Type B pancreatic cell (in vitro differentiated cells): ENCODE measurements around the gene GPI. TPM values are rescaled to one million over a fixed set of nuclear protein-coding genes. Genes with fewer than 3 reads are reported as not detected.
A peak's percentile ranks its signal among the peaks of the same experiment; 100 is the strongest.

Experiments used
- DNase-seq: peaks from one replicate; pipeline ENCODE4 v3.0.0; 2021; ENCODE audit warnings: mixed read lengths; ENCODE audit not compliant: unreplicated experiment; ENCODE audit errors: extremely low spot score
- H3K27ac Mint-ChIP-seq: 2 replicates; pipeline ENCODE4 v1.8.0; 2021; ENCODE audit warnings: mild to moderate bottlenecking, mixed read lengths
- H3K27me3 Mint-ChIP-seq: 2 replicates; pipeline ENCODE4 v1.8.0; 2021; ENCODE audit warnings: mixed read lengths
- H3K36me3 Mint-ChIP-seq: 2 replicates; pipeline ENCODE4 v1.8.0; 2021; ENCODE audit warnings: mixed read lengths
- H3K4me1 Mint-ChIP-seq: one replicate; pipeline ENCODE4 v1.8.0; 2021; ENCODE audit warnings: mixed read lengths; ENCODE audit not compliant: unreplicated experiment
- H3K4me3 Mint-ChIP-seq: 2 replicates; pipeline ENCODE4 v1.8.0; 2021; ENCODE audit warnings: mild to moderate bottlenecking, mixed read lengths
- H3K9me3 Mint-ChIP-seq: 2 replicates; pipeline ENCODE4 v1.8.0; 2021; ENCODE audit warnings: mixed read lengths
- CTCF ChIP-seq: fragments of 200-600 bp; sonication (generic); conservative IDR thresholded peaks from 2 replicates; pipeline ENCODE4 v1.5.0; 2021; ENCODE audit warnings: antibody characterized with exemption, mild to moderate bottlenecking
- total RNA-seq: library from RNA; stranded (reverse); gene quantifications from 2 replicates; pipeline ENCODE4 v1.2.1, GENCODE V29; 2021; ENCODE audit warnings: low replicate concordance

GPI gene
- total RNA-seq, 1 donor from 2014 or later: 241 TPM

- Mint-ChIP-seq H3K27ac (no peak overlapping the region), H3K4me3 (no peak overlapping the region), H3K27me3 (no peaks in the 10 kb centered on the region)
Measured at GRCh38 chr19:34351382-34351826, 13.6 kb upstream of the GPI start.

GRCh38 chr19:34353546-34353945, 11.4 kb upstream of the GPI start:
- no peak for DNase-seq
- H3K27ac Mint-ChIP-seq: no peak overlapping the region
- H3K4me1 Mint-ChIP-seq: peaks cover 8% of the 10 kb centered on the region
- no peaks in the 10 kb centered on the region for H3K27me3 Mint-ChIP-seq
- H3K4me3 Mint-ChIP-seq: no peak overlapping the region
- H3K36me3 Mint-ChIP-seq: peaks cover 10% of the 10 kb centered on the region
- no peaks in the 10 kb centered on the region for H3K9me3 Mint-ChIP-seq
- no peak for TF ChIP-seq CTCF

More at GRCh38 chr19:34351382-34351826, 13.6 kb upstream of the GPI start:
- H3K9me3 Mint-ChIP-seq: no peaks in the 10 kb centered on the region
- H3K36me3 Mint-ChIP-seq: peaks cover 10% of the 10 kb centered on the region
- no peak for TF ChIP-seq CTCF
- H3K4me1 Mint-ChIP-seq: no peaks in the 10 kb centered on the region
- DNase-seq: no peak

GRCh38 chr19:34355201-34355600, 9.8 kb upstream of the GPI start:
- H3K36me3 Mint-ChIP-seq: peaks cover 6% of the 10 kb centered on the region
- DNase-seq: no peak
- H3K27me3 Mint-ChIP-seq: no peaks in the 10 kb centered on the region
- no peak overlapping the region for H3K4me3 Mint-ChIP-seq
- no peaks in the 10 kb centered on the region for H3K9me3 Mint-ChIP-seq
- peaks cover 23% of the 10 kb centered on the region for H3K4me1 Mint-ChIP-seq
- no peak for TF ChIP-seq CTCF
- H3K27ac Mint-ChIP-seq: no peak overlapping the region

- DNase-seq: no peak
- Mint-ChIP-seq H3K36me3 (peaks cover 5% of the 10 kb centered on the region), H3K9me3 (no peaks in the 10 kb centered on the region), H3K27ac (no peak overlapping the region), H3K4me3 (no peak overlapping the region), H3K4me1 (peaks cover 23% of the 10 kb centered on the region), H3K27me3 (no peaks in the 10 kb centered on the region)
- no peak for TF ChIP-seq CTCF
Measured at GRCh38 chr19:34356875-34357274, 8.1 kb upstream of the GPI start.

DNA sequence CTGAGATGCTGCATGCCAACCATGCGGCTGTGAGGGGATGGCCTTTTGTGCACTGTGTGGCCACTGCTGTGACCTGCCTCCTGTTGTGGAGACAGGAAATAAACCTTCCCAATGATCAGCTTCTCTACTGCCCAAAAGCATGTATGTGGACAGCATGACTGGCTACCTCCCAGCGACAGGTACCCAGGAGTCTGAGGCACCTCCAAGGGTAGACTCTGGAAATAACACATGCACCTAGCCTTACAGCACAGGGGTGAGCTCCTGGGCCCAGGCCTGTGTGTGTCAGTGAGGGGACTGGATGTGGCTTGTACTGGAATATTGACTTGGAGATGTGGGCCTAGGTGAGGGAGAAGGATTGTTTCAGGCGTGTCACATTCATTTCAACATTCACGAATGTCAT, 7.6 kb upstream of the GPI start:
- Mint-ChIP-seq H3K27me3 (no peaks in the 10 kb centered on the region), H3K4me3 (peak overlapping the region; percentile 64), H3K27ac (peak overlapping the region; percentile 51), H3K9me3 (no peaks in the 10 kb centered on the region), H3K4me1 (peaks cover 23% of the 10 kb centered on the region), H3K36me3 (peaks cover 5% of the 10 kb centered on the region)
- no peak for DNase-seq
- no peak for TF ChIP-seq CTCF
